SU-DHL-6 (cell line): ENCODE data around the gene CACNA2D1.

Experiments used
- H2AFZ ChIP-seq: fragments of 200-600 bp; sonication (generic); 2 replicates; pipeline ENCODE4 v1.6.1; 2014; ENCODE audit warnings: low read depth, mild to moderate bottlenecking, moderate library complexity, mixed read lengths, antibody characterized with exemption, low read length; ENCODE audit not compliant: severe bottlenecking
- H3F3A ChIP-seq: fragments of 200-600 bp; shearing (Covaris generic); 2 replicates; pipeline ENCODE4 v1.6.0; 2016; ENCODE audit warnings: antibody characterized with exemption, mild to moderate bottlenecking; ENCODE audit not compliant: insufficient read depth
- H3K27ac ChIP-seq: fragments of 200-600 bp; sonication (generic); 2 replicates; pipeline ENCODE4 v1.5.1; 2016; ENCODE audit warnings: low read depth, mild to moderate bottlenecking, low read length, moderate library complexity, mixed read lengths
- H3K27me3 ChIP-seq: fragments of 200-600 bp; sonication (generic), shearing (Covaris generic); 2 replicates; pipeline ENCODE4 v1.6.0; 2014; ENCODE audit warnings: mild to moderate bottlenecking, low read length
- H3K36me3 ChIP-seq: fragments of 200-600 bp; sonication (generic); 2 replicates; pipeline ENCODE4 v1.6.1; 2014; ENCODE audit warnings: mild to moderate bottlenecking, low read length, mixed read lengths
- H3K4me2 ChIP-seq: fragments of 300-600, 200-600 bp; shearing (Covaris generic), sonication (generic); 2 replicates; pipeline ENCODE4 v1.6.0; 2014; ENCODE audit warnings: low read length, low read depth, mild to moderate bottlenecking; ENCODE audit not compliant: poor library complexity, severe bottlenecking
- H3K4me3 ChIP-seq: fragments of 200-600 bp; sonication (generic); 2 replicates; pipeline ENCODE4 v1.5.1; 2014; ENCODE audit warnings: antibody characterized with exemption, low read length, mild to moderate bottlenecking, mixed read lengths; ENCODE audit not compliant: insufficient read depth, poor library complexity, severe bottlenecking
- H3K79me2 ChIP-seq: fragments of 200-600 bp; sonication (generic); 2 replicates; pipeline ENCODE4 v1.6.1; 2014; ENCODE audit warnings: mild to moderate bottlenecking, low read length, moderate library complexity; ENCODE audit not compliant: insufficient read depth
- H3K9ac ChIP-seq: fragments of 200-600 bp; sonication (generic); 2 replicates; pipeline ENCODE4 v1.7.0; 2014; ENCODE audit warnings: mild to moderate bottlenecking, low read length
- H3K9me2 ChIP-seq: fragments of 200-600 bp; sonication (generic); replicated peaks from 2 replicates; pipeline ENCODE4 v1.6.1; 2014; ENCODE audit warnings: low read length; ENCODE audit not compliant: insufficient read depth
- H3K9me3 ChIP-seq: fragments of 200-600 bp; sonication (generic); 2 replicates; pipeline ENCODE4 v1.6.1; 2014; ENCODE audit warnings: low read length, mixed read lengths; ENCODE audit not compliant: insufficient read depth
- H4K20me1 ChIP-seq: fragments of 200-600 bp; sonication (generic); 2 replicates; pipeline ENCODE4 v1.6.1; 2014; ENCODE audit warnings: low read depth, mild to moderate bottlenecking, antibody characterized with exemption, low read length, moderate library complexity, mixed read lengths
- CTCF ChIP-seq: fragments of 200-600 bp; sonication (generic); IDR thresholded peaks from one replicate; pipeline ENCODE4 v1.5.1; 2017; ENCODE audit warnings: antibody characterized with exemption, mild to moderate bottlenecking, low read length, moderate library complexity; ENCODE audit not compliant: insufficient read depth, poor library complexity, severe bottlenecking
- EZH2phosphoT487 ChIP-seq: fragments of 200-600 bp; sonication (generic), shearing (Covaris generic); conservative IDR thresholded peaks from 2 replicates; pipeline ENCODE4 v1.6.1; 2018; ENCODE audit warnings: mild to moderate bottlenecking, antibody characterized with exemption, low read length, moderate library complexity, mixed read lengths

The CACNA2D1 gene

GRCh38 chr7:82423446-82423845 is 20.1 kb downstream of the CACNA2D1 start:
- no peak overlapping the region for H3K4me3 ChIP-seq
- no peak overlapping the region for H3K9ac ChIP-seq
- H3K36me3 ChIP-seq = no peaks in the 10 kb centered on the region
- H2AFZ ChIP-seq = no peak overlapping the region
- no peak overlapping the region for H3K27ac ChIP-seq
- no peaks in the 10 kb centered on the region for H4K20me1 ChIP-seq
- no peak overlapping the region for H3K4me2 ChIP-seq
- H3K9me3 ChIP-seq = no peaks in the 10 kb centered on the region
- H3K79me2 ChIP-seq = no peaks in the 10 kb centered on the region
- TF ChIP-seq CTCF = no peak
- TF ChIP-seq EZH2phosphoT487 = no peak
- no peaks in the 10 kb centered on the region for H3F3A ChIP-seq
- no peaks in the 10 kb centered on the region for H3K9me2 ChIP-seq
- H3K27me3 ChIP-seq = 0 out of 2 replicates have a peak, but pooled peaks cover 3% of the 10 kb centered on the region

GRCh38 chr7:82419200-82419599 is 24.4 kb downstream of the CACNA2D1 start:
- no peak overlapping the region for H3K9ac ChIP-seq
- no peak overlapping the region for H3K4me3 ChIP-seq
- H2AFZ ChIP-seq = no peak overlapping the region
- no peaks in the 10 kb centered on the region for H4K20me1 ChIP-seq
- H3F3A ChIP-seq = no peaks in the 10 kb centered on the region
- no peaks in the 10 kb centered on the region for H3K9me2 ChIP-seq
- no peaks in the 10 kb centered on the region for H3K9me3 ChIP-seq
- H3K27ac ChIP-seq = no peak overlapping the region
- H3K4me2 ChIP-seq = no peak overlapping the region
- H3K79me2 ChIP-seq = no peaks in the 10 kb centered on the region
- TF ChIP-seq CTCF (no peak), EZH2phosphoT487 (no peak)
- H3K36me3 ChIP-seq = no peaks in the 10 kb centered on the region
- H3K27me3 ChIP-seq = 0 out of 2 replicates have a peak, but pooled peaks cover 3% of the 10 kb centered on the region

GRCh38 chr7:82417898-82418297 is 25.7 kb downstream of the CACNA2D1 start:
- Histone ChIP-seq H3K27ac (no peak overlapping the region), H3K9me3 (no peaks in the 10 kb centered on the region), H3K36me3 (no peaks in the 10 kb centered on the region), H3K9ac (no peak overlapping the region), H3K4me3 (no peak overlapping the region), H3F3A (no peaks in the 10 kb centered on the region), H3K79me2 (no peaks in the 10 kb centered on the region), H4K20me1 (no peaks in the 10 kb centered on the region), H3K27me3 (0 out of 2 replicates have a peak, but pooled peaks cover 3% of the 10 kb centered on the region), H3K9me2 (no peaks in the 10 kb centered on the region), H3K4me2 (no peak overlapping the region), H2AFZ (no peak overlapping the region)
- TF ChIP-seq EZH2phosphoT487 (no peak), CTCF (no peak)

- Histone ChIP-seq H3F3A (no peaks in the 10 kb centered on the region), H2AFZ (no peak overlapping the region), H3K9me3 (no peaks in the 10 kb centered on the region), H3K9me2 (no peaks in the 10 kb centered on the region), H3K27me3 (0 out of 2 replicates have a peak, but pooled peaks cover 3% of the 10 kb centered on the region), H3K9ac (no peak overlapping the region), H3K4me2 (no peak overlapping the region), H3K4me3 (no peak overlapping the region), H3K79me2 (no peaks in the 10 kb centered on the region), H3K36me3 (no peaks in the 10 kb centered on the region), H3K27ac (no peak overlapping the region), H4K20me1 (no peaks in the 10 kb centered on the region)
- no peak for TF ChIP-seq CTCF
- no peak for TF ChIP-seq EZH2phosphoT487
Observed at GRCh38 chr7:82416402-82416801, 27.2 kb downstream of the CACNA2D1 start.
